Prostate gland (tissue), 2 donors: ENCODE data around the gene PIAS3. TPM values are rescaled to one million over a fixed set of nuclear protein-coding genes. Genes with fewer than 3 reads are reported as not detected.
A peak's percentile ranks its signal among the peaks of the same experiment; 100 is the strongest.

Source experiments
- DNase-seq: peaks from one replicate; pipeline ENCODE4 v3.0.0-alpha.2; 2019; ENCODE audit warnings: low spot score
- H3K27ac ChIP-seq, 2 donors: fragments of 200-600 bp; sonication (generic); 2 replicates each; pipeline ENCODE4 v1.5.1; 2017 to 2019
- H3K27me3 ChIP-seq: fragments of 200-600 bp; sonication (generic); replicated peaks from 2 replicates; pipeline ENCODE4 v1.5.1; 2019; ENCODE audit not compliant: insufficient read depth
- H3K36me3 ChIP-seq, 2 donors: fragments of 200-600 bp; sonication (generic); 1 replicate in 1 of 2; 2 replicates in 1 of 2; pipeline versions ENCODE4 v1.5.1 to v1.8.1; 2017 to 2019
- H3K4me1 ChIP-seq: fragments of 200-600 bp; sonication (generic); replicated peaks from 2 replicates; pipeline ENCODE4 v1.5.1; 2019
- H3K4me3 ChIP-seq, 2 donors: fragments of 200-600 bp; sonication (generic); 2 replicates each; pipeline ENCODE4 v1.5.1; 2017 to 2019
- H3K9me3 ChIP-seq: fragments of 200-600 bp; sonication (generic); 2 replicates; pipeline ENCODE4 v1.5.1; 2017
- POLR2A ChIP-seq: fragments of 450-650 bp; IDR thresholded peaks from one replicate; pipeline ENCODE4 v1.6.1; 2016; ENCODE audit warnings: antibody characterized with exemption, mild to moderate bottlenecking
- POLR2AphosphoS5 ChIP-seq: sonication (generic); formaldehyde crosslinking; IDR thresholded peaks from one replicate; pipeline ENCODE4 v1.6.1; 2017; ENCODE audit warnings: antibody characterized with exemption
- WGBS: methylation state at CpG from one replicate; pipeline ENCODE4 v1.1.5; 2018; 5-methylcytosine and 5-hydroxymethylcytosine counted together
- intact Hi-C: fragments of 100-400 bp; cut with DNase I; formaldehyde crosslinking; loops from one replicate; pipeline ENCODE4 v1.14.2; 2022
- total RNA-seq, 2 donors: library from RNA; depleted of rRNA; stranded (reverse); fragments of >200 nt; gene quantifications; one replicate each; pipeline ENCODE4 v1.1.0, GENCODE V29; 2016
- TF ChIP-seq, protein P1 (sequence below), 4 experiments: fragments of 200-600 bp in 2 of 4; fragments of 450-650 bp in 2 of 4; sonication (generic) in 2 of 4; IDR thresholded peaks; 1 replicate in 3 of 4; 2 replicates in 1 of 4; pipeline ENCODE4 v1.5.1; 2016 to 2019; ENCODE audit warnings: antibody characterized with exemption in 4 of 4, mild to moderate bottlenecking in 2 of 4, moderate library complexity in 2 of 4

PIAS3 gene
- total RNA-seq, 2 donors from 2014 or later, result 41.7 to 48.8 TPM

- Histone ChIP-seq H3K4me1 (peaks cover 5% of the 10 kb centered on the region), H3K9me3 (no peaks in the 10 kb centered on the region), H3K4me3 (no peak overlapping the region), H3K27me3 (no peaks in the 10 kb centered on the region), H3K27ac (no peak overlapping the region), H3K36me3 (peaks cover 8 to 23% of the 10 kb centered on the region in 2 donors)
- TF ChIP-seq POLR2A (no peak), POLR2AphosphoS5 (no peak)
- TF ChIP-seq, protein P1, sequence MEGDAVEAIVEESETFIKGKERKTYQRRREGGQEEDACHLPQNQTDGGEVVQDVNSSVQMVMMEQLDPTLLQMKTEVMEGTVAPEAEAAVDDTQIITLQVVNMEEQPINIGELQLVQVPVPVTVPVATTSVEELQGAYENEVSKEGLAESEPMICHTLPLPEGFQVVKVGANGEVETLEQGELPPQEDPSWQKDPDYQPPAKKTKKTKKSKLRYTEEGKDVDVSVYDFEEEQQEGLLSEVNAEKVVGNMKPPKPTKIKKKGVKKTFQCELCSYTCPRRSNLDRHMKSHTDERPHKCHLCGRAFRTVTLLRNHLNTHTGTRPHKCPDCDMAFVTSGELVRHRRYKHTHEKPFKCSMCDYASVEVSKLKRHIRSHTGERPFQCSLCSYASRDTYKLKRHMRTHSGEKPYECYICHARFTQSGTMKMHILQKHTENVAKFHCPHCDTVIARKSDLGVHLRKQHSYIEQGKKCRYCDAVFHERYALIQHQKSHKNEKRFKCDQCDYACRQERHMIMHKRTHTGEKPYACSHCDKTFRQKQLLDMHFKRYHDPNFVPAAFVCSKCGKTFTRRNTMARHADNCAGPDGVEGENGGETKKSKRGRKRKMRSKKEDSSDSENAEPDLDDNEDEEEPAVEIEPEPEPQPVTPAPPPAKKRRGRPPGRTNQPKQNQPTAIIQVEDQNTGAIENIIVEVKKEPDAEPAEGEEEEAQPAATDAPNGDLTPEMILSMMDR (IDR thresholded peaks at IDR 0.05), result no peak
- WGBS, result 83% methylated on average over 7 of the region's 7 CpGs
- no peak for DNase-seq
- intact Hi-C loops, result no loop called here
Observed at GRCh38 chr1:145855426-145855948, 3.4 kb downstream of the PIAS3 start.

DNA sequence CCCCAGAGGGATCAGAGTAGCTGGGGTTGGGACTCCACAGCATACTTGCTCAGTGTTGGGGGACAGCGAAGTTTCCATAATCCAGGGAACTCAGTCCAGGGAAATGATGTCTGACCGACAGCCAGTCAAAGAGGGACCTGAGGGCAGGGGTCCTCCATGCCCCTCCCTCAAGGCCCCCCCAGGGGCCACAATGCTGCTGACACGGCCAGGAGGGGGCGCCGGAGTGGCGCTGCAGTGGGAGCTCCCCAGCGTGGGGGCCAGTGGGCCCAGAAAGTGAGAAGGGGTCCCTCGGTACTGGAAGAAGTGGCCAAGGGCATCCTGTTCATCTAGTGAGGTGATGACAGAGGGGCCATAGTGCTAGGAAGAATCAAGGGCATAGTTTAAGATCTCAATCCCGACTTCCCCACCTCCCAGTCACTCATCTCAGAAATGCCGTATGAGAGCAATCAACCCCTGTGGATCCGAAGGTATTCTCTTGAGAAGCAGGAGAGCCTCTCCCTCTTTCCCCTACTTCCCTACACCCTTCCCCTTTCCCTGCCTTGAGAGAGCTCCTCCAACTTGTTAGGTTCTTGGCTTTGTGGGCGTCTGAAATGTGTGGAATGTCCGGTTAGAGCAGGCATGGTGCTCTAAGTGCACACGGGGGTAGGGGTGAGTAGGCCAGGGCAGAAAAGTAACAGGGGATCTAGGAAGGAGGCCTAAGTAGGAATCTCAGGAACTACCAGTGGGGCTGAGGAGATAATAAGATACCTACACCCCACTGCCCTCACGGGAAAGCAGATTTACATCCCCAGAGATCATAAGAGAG lies 9.3 kb downstream of the PIAS3 start:
- H3K27ac ChIP-seq, result no peak overlapping the region
- intact Hi-C loops, result loop anchor here (5.0 kb wide), 1 partner anchor 168 kb away; no protein-coding TSS in a partner anchor

DNA sequence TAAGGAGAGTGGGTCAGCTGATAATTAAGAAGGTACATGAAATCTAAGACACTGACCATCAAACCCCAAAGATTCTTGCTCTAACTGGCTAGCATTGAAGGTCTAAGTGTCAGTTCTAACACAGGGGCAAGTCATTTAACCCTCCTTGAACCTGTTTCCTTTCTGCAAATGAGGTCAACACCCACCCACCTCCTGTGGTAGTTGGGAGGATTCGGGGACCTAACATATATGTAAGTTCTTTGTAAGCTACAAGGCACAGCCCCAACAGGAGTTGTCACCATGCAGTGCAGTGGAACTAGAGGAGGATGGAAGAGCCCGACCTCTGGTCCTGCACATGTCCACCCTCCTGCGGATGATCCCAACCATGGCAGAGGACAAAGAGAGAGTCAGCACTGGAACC lies 11.1 kb downstream of the PIAS3 start:
- 60% methylated on average over 3 of the region's 3 CpGs for WGBS
- Histone ChIP-seq H3K9me3 (no peaks in the 10 kb centered on the region), H3K27ac (no peak overlapping the region), H3K36me3 (peaks cover 8 to 21% of the 10 kb centered on the region in 2 donors), H3K4me3 (no peak overlapping the region), H3K4me1 (no peaks in the 10 kb centered on the region), H3K27me3 (no peaks in the 10 kb centered on the region)
- DNase-seq, result no peak
- no peak for TF ChIP-seq POLR2A
- no peak for TF ChIP-seq POLR2AphosphoS5
- TF ChIP-seq, protein P1 (IDR thresholded peaks at IDR 0.05), result no peak
- intact Hi-C loops, result loop anchor here (5.0 kb wide), 1 partner anchor 169 kb away; no protein-coding TSS in a partner anchor

More for the DNA sequence above, 9.3 kb downstream of the PIAS3 start:
- no peak for TF ChIP-seq POLR2AphosphoS5
- TF ChIP-seq POLR2A, result no peak
- TF ChIP-seq, protein P1 (IDR thresholded peaks at IDR 0.05), result no peak
- Histone ChIP-seq H3K27me3 (no peaks in the 10 kb centered on the region), H3K36me3 (peaks cover 8 to 28% of the 10 kb centered on the region in 2 donors), H3K9me3 (no peaks in the 10 kb centered on the region), H3K4me1 (no peaks in the 10 kb centered on the region), H3K4me3 (no peak overlapping the region)
- DNase-seq, result no peak
- WGBS, result 76% methylated on average over 15 of the region's 15 CpGs

DNA sequence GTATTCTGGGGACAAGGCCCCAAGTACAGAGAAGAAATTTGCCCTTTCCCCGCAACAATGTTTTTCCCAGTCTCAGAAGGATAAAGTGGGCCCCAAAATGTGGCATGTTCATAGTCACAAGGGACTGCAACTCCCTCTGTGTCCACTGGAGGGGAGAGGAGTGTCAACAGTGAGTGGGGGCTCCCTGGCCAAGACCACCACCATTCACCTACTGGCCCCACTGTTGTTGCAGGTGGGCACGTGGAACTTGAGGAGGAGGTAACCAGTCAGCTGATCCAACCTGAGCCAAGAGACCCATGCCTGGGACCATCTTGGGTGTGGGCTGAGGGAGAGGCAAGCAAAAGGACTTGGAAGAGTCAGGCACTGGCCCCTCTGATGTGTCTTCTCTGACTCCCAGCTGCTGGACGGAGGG lies 12.7 kb downstream of the PIAS3 start:
- no peaks in the 10 kb centered on the region for H3K4me1 ChIP-seq
- DNase-seq, result no peak
- TF ChIP-seq, protein P1 (IDR thresholded peaks at IDR 0.05), result peak in 2 of 4 experiments; percentile 48 to 57
- TF ChIP-seq POLR2AphosphoS5 (no peak), POLR2A (no peak)
- H3K27me3 ChIP-seq, result no peaks in the 10 kb centered on the region
- H3K36me3 ChIP-seq, result peaks cover 8 to 21% of the 10 kb centered on the region in 2 donors
- peak overlapping the region; percentile 55 to 75 for H3K27ac ChIP-seq
- intact Hi-C loops, result loop anchor here (5.0 kb wide), 1 partner anchor 171 kb away; no protein-coding TSS in a partner anchor
- peak overlapping the region; percentile 24 to 44 for H3K4me3 ChIP-seq
- WGBS, result 61% methylated on average over 3 of the region's 3 CpGs
- no peaks in the 10 kb centered on the region for H3K9me3 ChIP-seq
